NB4 (cell line): ENCODE measurements around the gene ZNF740.

Experiments
- POLR2A ChIP-seq: IDR thresholded peaks from 2 replicates; pipeline ENCODE4 v1.6.1; 2011; ENCODE audit warnings: mild to moderate bottlenecking; ENCODE audit not compliant: insufficient read length; ENCODE audit errors: extremely low read depth
- TF ChIP-seq, protein P1 (sequence below): IDR thresholded peaks from one replicate; pipeline ENCODE4 v1.5.1; 2012; ENCODE audit warnings: low read depth, low read length

DNA sequence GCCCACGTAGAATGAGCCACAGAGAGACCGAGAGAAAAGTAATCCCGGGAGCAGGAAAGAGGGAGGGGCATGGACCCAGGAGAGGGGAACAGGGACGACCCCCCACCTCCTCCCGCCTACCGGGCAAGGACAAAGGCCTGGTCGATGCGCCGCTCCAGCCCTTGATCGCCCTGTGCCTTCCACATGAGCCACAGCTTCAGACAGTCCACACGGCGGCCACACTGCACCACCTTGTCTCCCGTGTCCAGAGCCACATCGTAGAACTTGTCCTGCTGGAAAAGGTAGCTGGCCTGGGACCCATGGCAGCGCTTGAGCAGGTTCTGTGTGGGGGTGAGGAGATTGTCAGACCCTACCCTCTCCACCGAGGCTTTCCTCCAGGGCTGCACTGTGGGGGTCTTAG is 20.5 kb upstream of the ZNF740 start:
- TF ChIP-seq, protein P1, sequence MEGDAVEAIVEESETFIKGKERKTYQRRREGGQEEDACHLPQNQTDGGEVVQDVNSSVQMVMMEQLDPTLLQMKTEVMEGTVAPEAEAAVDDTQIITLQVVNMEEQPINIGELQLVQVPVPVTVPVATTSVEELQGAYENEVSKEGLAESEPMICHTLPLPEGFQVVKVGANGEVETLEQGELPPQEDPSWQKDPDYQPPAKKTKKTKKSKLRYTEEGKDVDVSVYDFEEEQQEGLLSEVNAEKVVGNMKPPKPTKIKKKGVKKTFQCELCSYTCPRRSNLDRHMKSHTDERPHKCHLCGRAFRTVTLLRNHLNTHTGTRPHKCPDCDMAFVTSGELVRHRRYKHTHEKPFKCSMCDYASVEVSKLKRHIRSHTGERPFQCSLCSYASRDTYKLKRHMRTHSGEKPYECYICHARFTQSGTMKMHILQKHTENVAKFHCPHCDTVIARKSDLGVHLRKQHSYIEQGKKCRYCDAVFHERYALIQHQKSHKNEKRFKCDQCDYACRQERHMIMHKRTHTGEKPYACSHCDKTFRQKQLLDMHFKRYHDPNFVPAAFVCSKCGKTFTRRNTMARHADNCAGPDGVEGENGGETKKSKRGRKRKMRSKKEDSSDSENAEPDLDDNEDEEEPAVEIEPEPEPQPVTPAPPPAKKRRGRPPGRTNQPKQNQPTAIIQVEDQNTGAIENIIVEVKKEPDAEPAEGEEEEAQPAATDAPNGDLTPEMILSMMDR: no peak
- TF ChIP-seq POLR2A: no peak
